G401 (cell line): ENCODE measurements around the gene BSN. TPM values are rescaled to one million over a fixed set of nuclear protein-coding genes. Genes with fewer than 3 reads are reported as not detected.

Experiments
- DNase-seq: peaks from one replicate; pipeline ENCODE4 v3.0.0-alpha.2; 2015; ENCODE audit warnings: low spot score
- in situ Hi-C: cut with HindIII; loops from 2 replicates; pipeline ENCODE4 v1.10.0; 2016; ENCODE audit warnings: low sequenced_read_pairs, mixed read lengths
- total RNA-seq: library from RNA; depleted of rRNA; stranded (reverse); fragments of >200 nt; shearing (Covaris generic); gene quantifications from 2 replicates; pipeline ENCODE4 v1.2.3, GENCODE V29; 2014; rRNA removed

The BSN gene
- total RNA-seq, 1 experiment from 2014 or later, result 0.24 TPM

DNA sequence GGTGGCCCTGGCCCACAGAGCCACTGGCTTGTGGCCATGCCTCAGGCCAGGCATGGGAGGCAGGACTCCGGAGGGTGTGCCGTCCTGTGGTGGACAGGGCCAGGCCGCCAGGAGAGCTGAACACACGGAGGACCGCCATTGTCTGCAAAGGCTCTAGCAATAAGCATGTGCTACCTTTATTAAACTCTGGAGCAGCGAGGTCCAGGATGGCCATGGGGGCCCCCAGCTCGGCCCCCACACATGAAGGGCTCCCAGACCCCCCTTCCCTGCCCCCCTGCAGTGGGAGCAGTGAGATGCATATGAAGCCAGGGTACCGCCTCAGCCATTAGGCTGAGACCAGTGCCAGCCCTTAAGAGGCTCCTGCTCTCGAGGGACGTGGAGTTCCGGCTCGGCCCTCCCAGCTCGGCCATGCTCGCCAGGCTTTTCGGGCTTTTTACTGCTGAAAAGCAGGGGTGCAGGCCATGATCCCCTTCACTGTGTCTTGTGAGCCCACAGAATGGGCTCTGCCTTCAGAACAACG, 162.5 kb downstream of the BSN start:
- DNase-seq, result no peak
- in situ Hi-C loops, result no loop called here

- no peak for DNase-seq
- in situ Hi-C loops, result no loop called here
Observed at GRCh38 chr3:49717211-49717958, 163.1 kb downstream of the BSN start.

GRCh38 chr3:49717959-49718857, 163.9 kb downstream of the BSN start:
- peak; percentile 28 for DNase-seq
- in situ Hi-C loops, result no loop called here

DNA sequence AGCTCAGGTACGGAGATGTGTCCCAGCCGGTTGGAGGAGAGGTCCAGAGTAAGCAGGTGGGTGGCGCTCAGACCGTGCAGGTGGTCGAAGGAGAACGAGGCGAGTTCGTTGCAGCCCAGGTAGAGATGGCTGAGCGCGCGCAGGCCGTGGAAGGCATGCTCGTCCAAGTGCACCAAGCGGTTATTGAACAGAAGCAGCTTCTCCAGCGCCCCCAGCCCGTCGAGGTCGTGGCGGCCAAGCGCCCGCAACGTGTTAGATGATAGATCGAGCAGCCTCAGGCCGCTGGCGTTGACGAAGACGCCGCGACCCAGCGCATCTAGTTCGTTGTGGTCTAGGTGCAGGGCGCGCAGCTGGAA, 164.6 kb downstream of the BSN start:
- no peak for DNase-seq
- in situ Hi-C loops, result no loop called here

GRCh38 chr3:49719214-49719884, 165.1 kb downstream of the BSN start, which contains the start of gene AMIGO3:
Gene AMIGO3, minus strand, starts transcription at chr3:49719684. Its CDS starts 219 bp downstream, at chr3:49719465.
- in situ Hi-C loops, result no loop called here
- peak; percentile 98 for DNase-seq

Other genes with a start within 250 kb of the BSN start
- gene USP4, start 214.4 kb upstream of the BSN start, total RNA-seq, result 21.6 and 25.3 TPM in 2 replicates
- gene GPX1, start 196.1 kb upstream of the BSN start, total RNA-seq, result 2.5 TPM in 1 of 2 replicates, not detected in the other
- 562 and 605 TPM in 2 replicates for gene RHOA, start 142.5 kb upstream of the BSN start, total RNA-seq
- gene TCTA, start 142.1 kb upstream of the BSN start, total RNA-seq, result 23.7 and 25.7 TPM in 2 replicates
- gene AMT, start 132.0 kb upstream of the BSN start, total RNA-seq, result 0.14 and 0.55 TPM in 2 replicates
- gene NICN1, start 125.2 kb upstream of the BSN start, total RNA-seq, result 7.4 and 7.8 TPM in 2 replicates
- gene DAG1, start 84.2 kb upstream of the BSN start, total RNA-seq, result 91.3 and 143 TPM in 2 replicates
- 261 and 301 TPM in 2 replicates for gene APEH, start 119.9 kb downstream of the BSN start, total RNA-seq
- gene MST1, start 135.0 kb downstream of the BSN start, total RNA-seq, result 0.06 and 0.95 TPM in 2 replicates
- 24.9 and 34.0 TPM in 2 replicates for gene RNF123, start 135.1 kb downstream of the BSN start, total RNA-seq
- gene AMIGO3, start 165.2 kb downstream of the BSN start, total RNA-seq, result 1.1 and 2.2 TPM in 2 replicates
- gene GMPPB, start 169.5 kb downstream of the BSN start, total RNA-seq, result 23.1 and 26.8 TPM in 2 replicates
- gene IP6K1, start 232.1 kb downstream of the BSN start, total RNA-seq, result 33.2 and 42.5 TPM in 2 replicates
- not detected in 2 replicates for gene CDHR4, start 245.4 kb downstream of the BSN start, total RNA-seq
- 0.68 and 5.2 TPM in 2 replicates for gene INKA1, start 248.8 kb downstream of the BSN start, total RNA-seq